ENCODE results near the gene PRPS2.

PRPS2 gene

GRCh38 chrX:12817528-12817927 is 26.3 kb downstream of the PRPS2 start:
- DNase-seq = no peak

GRCh38 chrX:12819222-12819621 is 28.0 kb downstream of the PRPS2 start:
- no peak for DNase-seq

- DNase-seq = no peak
Measured at GRCh38 chrX:12820737-12821136, 29.5 kb downstream of the PRPS2 start.

- DNase-seq = no peak
Measured at GRCh38 chrX:12824944-12825343, 33.7 kb downstream of the PRPS2 start.

- no peak for DNase-seq
Measured at GRCh38 chrX:12825801-12826200, 34.6 kb downstream of the PRPS2 start.

- DNase-seq = no peak
Measured at GRCh38 chrX:12843061-12843667, 52.0 kb downstream of the PRPS2 start.

GRCh38 chrX:12843668-12844279 is 52.6 kb downstream of the PRPS2 start:
- no peak for DNase-seq

- no peak for DNase-seq
Measured at GRCh38 chrX:12844319-12844718, 53.1 kb downstream of the PRPS2 start.

GRCh38 chrX:12865359-12865758 is 74.1 kb downstream of the PRPS2 start:
- DNase-seq = no peak

- no peak for DNase-seq
Measured at GRCh38 chrX:12866451-12867377, 75.5 kb downstream of the PRPS2 start, which contains the start of gene TLR7. TSS of gene TLR7 (plus strand) at chrX:12867072. CDS start at chrX:12867579, 507 bp downstream.

- no peak for DNase-seq
Measured at GRCh38 chrX:12867685-12868084, 76.5 kb downstream of the PRPS2 start.

- no peak for DNase-seq
Measured at GRCh38 chrX:12868747-12869146, 77.5 kb downstream of the PRPS2 start.

- no peak for DNase-seq
Measured at GRCh38 chrX:12871257-12871656, 80.0 kb downstream of the PRPS2 start.

GRCh38 chrX:12872741-12873140 is 81.5 kb downstream of the PRPS2 start:
- no peak for DNase-seq

All from NCI-H226 (cell line).